ENCODE measurements around the gene RLN3. TPM values are rescaled to one million over a fixed set of nuclear protein-coding genes. Genes with fewer than 3 reads are reported as not detected.

The RLN3 gene
- total and polyA plus RNA-seq, 10 of the 15 experiments (the other 5 are each of a cell fraction or from before 2014, with no cell fraction given) = not detected

DNA sequence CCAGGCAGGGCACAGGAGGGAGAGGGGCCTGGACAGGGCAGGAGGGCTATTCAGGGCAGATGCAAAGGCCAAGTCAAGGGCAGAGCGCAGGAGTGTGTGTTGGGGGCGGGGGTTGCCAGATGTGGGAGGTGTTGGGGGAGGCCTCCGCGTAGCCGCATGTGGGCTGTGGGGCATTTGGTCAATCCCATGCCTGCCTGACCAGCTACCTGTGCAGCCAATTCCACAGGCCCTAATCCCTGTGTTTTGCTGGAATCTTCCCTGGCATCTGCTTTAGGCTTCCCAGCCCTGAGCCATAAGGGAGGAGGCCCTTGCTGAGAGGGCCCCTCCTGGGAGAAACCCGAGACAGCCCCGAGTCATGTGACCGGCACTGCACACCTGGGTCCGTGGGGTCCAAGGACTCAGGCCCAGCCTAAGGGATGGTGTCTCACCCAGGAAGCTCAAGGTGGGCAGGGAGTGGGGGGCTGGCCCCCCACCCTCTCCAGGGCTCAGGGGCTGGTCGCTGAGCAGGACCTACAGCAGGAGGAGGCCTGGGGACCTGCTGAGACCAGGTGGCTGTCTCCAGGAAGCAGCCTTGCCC is 42.1 kb upstream of the RLN3 start:
- intact Hi-C loops (cut with micrococcal nuclease; ENCODE audit: unreplicated experiment) = loop anchor here (2.0 to 10.0 kb wide), 3 partner anchors 19 to 49 kb away; partner anchors contain the start of genes DCAF15 and IL27RA
- Histone ChIP-seq H3K9me3 (replicated peaks; ENCODE audit: control insufficient read depth, insufficient read depth, low read length) (no peaks in the 10 kb centered on the region), H3K27me3 (replicated peaks in 1 of 2; ENCODE audit: control insufficient read depth in 2 of 2, insufficient read depth in 2 of 2, low read length in 1 of 2) (no peaks in the 10 kb centered on the region), H3K27ac (ENCODE audit: control insufficient read depth, insufficient read depth) (peak overlapping the region; percentile 94), H3K36me3 (ENCODE audit: control insufficient read depth in 2 of 2, insufficient read depth in 2 of 2, low read length in 1 of 2) (no peaks in the 10 kb centered on the region; a peak in 2 of 4 replicates), H2AFZ (ENCODE audit: control insufficient read depth, low read depth, low read length) (peak overlapping the region; percentile 63), H3K9ac (ENCODE audit: control insufficient read depth, insufficient read depth, low read length) (peak overlapping the region; percentile 73), H3K79me2 (ENCODE audit: control insufficient read depth, insufficient read depth, low read length) (no peaks in the 10 kb centered on the region), H3K4me2 (ENCODE audit: control insufficient read depth, insufficient read depth) (peak overlapping the region; percentile 87), H3K4me3 (peak overlapping the region; percentile 7; the same call in 1 of the 2 replicates), H4K20me1 (ENCODE audit: control insufficient read depth, insufficient read depth) (no peaks in the 10 kb centered on the region), H3K4me1 (ENCODE audit: control insufficient read depth, insufficient read depth, low read length) (peaks cover 27% of the 10 kb centered on the region)
- DNase-seq (ENCODE audit: low read depth, low spot score) (no peak), FAIRE-seq (no peak), ATAC-seq (peak; percentile 35)
- 5% methylated on average over 10 of the region's 10 CpGs for WGBS (ENCODE audit: insufficient coverage, insufficient replicate concordance, low lambda C conversion rate, missing lambda C conversion rate)
- SMC1A ChIA-PET (ENCODE audit: uncharacterized antibody, unreplicated experiment) = interaction anchor here (0.5 to 3.6 kb wide), 9 partner anchors 17 to 91 kb away, joined by 3 to 18 read pairs (median 5); partner anchors contain the start of genes IL27RA and RLN3
- CTCF ChIA-PET = interaction anchor here (0.7 to 2.7 kb wide), 6 partner anchors 34 to 130 kb away, joined by 3 to 13 read pairs (median 8); partner anchors contain the start of gene IL27RA
- POLR2A ChIA-PET = interaction anchor here (0.5 to 6.5 kb wide), 6 partner anchors 13 to 400 kb away, joined by 4 to 49 read pairs (median 5); partner anchors contain the start of genes IL27RA and RFX1
- in situ Hi-C loops (cut with MboI) = no loop called here
- BruUV-seq (replicated peaks) = no TSS peak
- RAD21 ChIA-PET (ENCODE audit: unreplicated experiment) = interaction anchor here (0.8 to 4.2 kb wide), 6 partner anchors 9 to 125 kb away, joined by 3 to 35 read pairs (median 4); partner anchors contain the start of genes IL27RA and RFX1
- no peak for TF ChIP-seq CBFB (IDR thresholded peaks at IDR 0.05; ENCODE audit: low read depth)
- peak; percentile 76; the same call in 1 of the 2 replicates for TF ChIP-seq LARP7 (IDR thresholded peaks at IDR 0.05)
- no peak for TF ChIP-seq BMI1 (IDR thresholded peaks at IDR 0.05; ENCODE audit: borderline replicate concordance)
- no peak for TF ChIP-seq TARDBP (IDR thresholded peaks at IDR 0.05; ENCODE audit: borderline replicate concordance)
- TF ChIP-seq, protein P1, sequence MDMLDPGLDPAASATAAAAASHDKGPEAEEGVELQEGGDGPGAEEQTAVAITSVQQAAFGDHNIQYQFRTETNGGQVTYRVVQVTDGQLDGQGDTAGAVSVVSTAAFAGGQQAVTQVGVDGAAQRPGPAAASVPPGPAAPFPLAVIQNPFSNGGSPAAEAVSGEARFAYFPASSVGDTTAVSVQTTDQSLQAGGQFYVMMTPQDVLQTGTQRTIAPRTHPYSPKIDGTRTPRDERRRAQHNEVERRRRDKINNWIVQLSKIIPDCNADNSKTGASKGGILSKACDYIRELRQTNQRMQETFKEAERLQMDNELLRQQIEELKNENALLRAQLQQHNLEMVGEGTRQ (IDR thresholded peaks at IDR 0.05; ENCODE audit: borderline replicate concordance, low read depth, low read length) = no peak
- no peak for TF ChIP-seq SUPT20H (IDR thresholded peaks at IDR 0.05; ENCODE audit: borderline replicate concordance, control insufficient read depth, low read depth, low read length)
- TF ChIP-seq, protein P2, sequence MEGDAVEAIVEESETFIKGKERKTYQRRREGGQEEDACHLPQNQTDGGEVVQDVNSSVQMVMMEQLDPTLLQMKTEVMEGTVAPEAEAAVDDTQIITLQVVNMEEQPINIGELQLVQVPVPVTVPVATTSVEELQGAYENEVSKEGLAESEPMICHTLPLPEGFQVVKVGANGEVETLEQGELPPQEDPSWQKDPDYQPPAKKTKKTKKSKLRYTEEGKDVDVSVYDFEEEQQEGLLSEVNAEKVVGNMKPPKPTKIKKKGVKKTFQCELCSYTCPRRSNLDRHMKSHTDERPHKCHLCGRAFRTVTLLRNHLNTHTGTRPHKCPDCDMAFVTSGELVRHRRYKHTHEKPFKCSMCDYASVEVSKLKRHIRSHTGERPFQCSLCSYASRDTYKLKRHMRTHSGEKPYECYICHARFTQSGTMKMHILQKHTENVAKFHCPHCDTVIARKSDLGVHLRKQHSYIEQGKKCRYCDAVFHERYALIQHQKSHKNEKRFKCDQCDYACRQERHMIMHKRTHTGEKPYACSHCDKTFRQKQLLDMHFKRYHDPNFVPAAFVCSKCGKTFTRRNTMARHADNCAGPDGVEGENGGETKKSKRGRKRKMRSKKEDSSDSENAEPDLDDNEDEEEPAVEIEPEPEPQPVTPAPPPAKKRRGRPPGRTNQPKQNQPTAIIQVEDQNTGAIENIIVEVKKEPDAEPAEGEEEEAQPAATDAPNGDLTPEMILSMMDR (IDR thresholded peaks at IDR 0.05 in 2 of 3, conservative IDR thresholded peaks at IDR 0.05 in 1 of 3; ENCODE audit: control insufficient read depth in 2 of 3, extremely low read depth in 1 of 3, insufficient read depth in 1 of 3, low read depth in 3 of 3, low read length in 3 of 3) = no peak
- TF ChIP-seq SREBF1 (IDR thresholded peaks at IDR 0.05; ENCODE audit: low read length) = no peak
- TF ChIP-seq ESRRA (IDR thresholded peaks at IDR 0.05; ENCODE audit: low read length) = no peak
- TF ChIP-seq POLR2AphosphoS5 (IDR thresholded peaks at IDR 0.05; ENCODE audit: low read length) = no peak
- TF ChIP-seq, protein P3, sequence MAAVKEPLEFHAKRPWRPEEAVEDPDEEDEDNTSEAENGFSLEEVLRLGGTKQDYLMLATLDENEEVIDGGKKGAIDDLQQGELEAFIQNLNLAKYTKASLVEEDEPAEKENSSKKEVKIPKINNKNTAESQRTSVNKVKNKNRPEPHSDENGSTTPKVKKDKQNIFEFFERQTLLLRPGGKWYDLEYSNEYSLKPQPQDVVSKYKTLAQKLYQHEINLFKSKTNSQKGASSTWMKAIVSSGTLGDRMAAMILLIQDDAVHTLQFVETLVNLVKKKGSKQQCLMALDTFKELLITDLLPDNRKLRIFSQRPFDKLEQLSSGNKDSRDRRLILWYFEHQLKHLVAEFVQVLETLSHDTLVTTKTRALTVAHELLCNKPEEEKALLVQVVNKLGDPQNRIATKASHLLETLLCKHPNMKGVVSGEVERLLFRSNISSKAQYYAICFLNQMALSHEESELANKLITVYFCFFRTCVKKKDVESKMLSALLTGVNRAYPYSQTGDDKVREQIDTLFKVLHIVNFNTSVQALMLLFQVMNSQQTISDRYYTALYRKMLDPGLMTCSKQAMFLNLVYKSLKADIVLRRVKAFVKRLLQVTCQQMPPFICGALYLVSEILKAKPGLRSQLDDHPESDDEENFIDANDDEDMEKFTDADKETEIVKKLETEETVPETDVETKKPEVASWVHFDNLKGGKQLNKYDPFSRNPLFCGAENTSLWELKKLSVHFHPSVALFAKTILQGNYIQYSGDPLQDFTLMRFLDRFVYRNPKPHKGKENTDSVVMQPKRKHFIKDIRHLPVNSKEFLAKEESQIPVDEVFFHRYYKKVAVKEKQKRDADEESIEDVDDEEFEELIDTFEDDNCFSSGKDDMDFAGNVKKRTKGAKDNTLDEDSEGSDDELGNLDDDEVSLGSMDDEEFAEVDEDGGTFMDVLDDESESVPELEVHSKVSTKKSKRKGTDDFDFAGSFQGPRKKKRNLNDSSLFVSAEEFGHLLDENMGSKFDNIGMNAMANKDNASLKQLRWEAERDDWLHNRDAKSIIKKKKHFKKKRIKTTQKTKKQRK (IDR thresholded peaks at IDR 0.05; ENCODE audit: low read depth, low read length) = no peak
- TF ChIP-seq, protein P4, sequence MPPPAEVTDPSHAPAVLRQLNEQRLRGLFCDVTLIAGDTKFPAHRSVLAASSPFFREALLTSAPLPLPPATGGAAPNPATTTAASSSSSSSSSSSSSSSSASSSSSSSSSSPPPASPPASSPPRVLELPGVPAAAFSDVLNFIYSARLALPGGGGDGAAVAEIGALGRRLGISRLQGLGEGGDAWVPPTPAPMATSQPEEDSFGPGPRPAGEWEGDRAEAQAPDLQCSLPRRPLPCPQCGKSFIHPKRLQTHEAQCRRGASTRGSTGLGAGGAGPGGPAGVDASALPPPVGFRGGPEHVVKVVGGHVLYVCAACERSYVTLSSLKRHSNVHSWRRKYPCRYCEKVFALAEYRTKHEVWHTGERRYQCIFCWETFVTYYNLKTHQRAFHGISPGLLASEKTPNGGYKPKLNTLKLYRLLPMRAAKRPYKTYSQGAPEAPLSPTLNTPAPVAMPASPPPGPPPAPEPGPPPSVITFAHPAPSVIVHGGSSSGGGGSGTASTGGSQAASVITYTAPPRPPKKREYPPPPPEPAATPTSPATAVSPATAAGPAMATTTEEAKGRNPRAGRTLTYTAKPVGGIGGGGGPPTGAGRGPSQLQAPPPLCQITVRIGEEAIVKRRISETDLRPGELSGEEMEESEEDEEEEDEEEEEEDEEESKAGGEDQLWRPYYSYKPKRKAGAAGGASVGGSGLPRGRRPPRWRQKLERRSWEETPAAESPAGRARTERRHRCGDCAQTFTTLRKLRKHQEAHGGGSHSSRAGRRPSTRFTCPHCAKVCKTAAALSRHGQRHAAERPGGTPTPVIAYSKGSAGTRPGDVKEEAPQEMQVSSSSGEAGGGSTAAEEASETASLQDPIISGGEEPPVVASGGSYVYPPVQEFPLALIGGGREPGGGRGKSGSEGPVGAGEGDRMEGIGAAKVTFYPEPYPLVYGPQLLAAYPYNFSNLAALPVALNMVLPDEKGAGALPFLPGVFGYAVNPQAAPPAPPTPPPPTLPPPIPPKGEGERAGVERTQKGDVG (CRISPR knock-in tag; IDR thresholded peaks at IDR 0.05) = no peak
- TF ChIP-seq RAD51 (IDR thresholded peaks at IDR 0.05) = peak; percentile 70; the same call in 1 of the 2 replicates
